Thyroid gland (tissue), 4 donors: ENCODE data around the gene NAXE.

Experiments used
- CTCF ChIP-seq, 6 experiments: fragments of 200-600 bp in 3 of 6; fragments of 450-650 bp in 3 of 6; sonication (generic) in 3 of 6; IDR thresholded peaks; one replicate each; pipeline ENCODE4 v1.5.1; 2016 to 2019; ENCODE audit warnings: antibody characterized with exemption in 6 of 6, mild to moderate bottlenecking in 2 of 6, inconsistent platforms in 1 of 6, moderate library complexity in 1 of 6
- POLR2A ChIP-seq, 2 donors: fragments of 450-650 bp; IDR thresholded peaks; one replicate each; pipeline ENCODE4 v1.6.1; 2017; ENCODE audit warnings: antibody characterized with exemption in 2 of 2, mild to moderate bottlenecking in 2 of 2, moderate library complexity in 1 of 2

- TF ChIP-seq CTCF (IDR thresholded peaks at IDR 0.05): peak; percentile 78 to 94 (median 87)
- no peak for TF ChIP-seq POLR2A (IDR thresholded peaks at IDR 0.05)
These were observed 7.6 kb upstream of the NAXE start for GRCh38 chr1:156583821-156584622.
